IMR-90 (cell line): ENCODE measurements around the gene FARS2. TPM values are rescaled to one million over a fixed set of nuclear protein-coding genes. Genes with fewer than 3 reads are reported as not detected.
A peak's percentile ranks its signal among the peaks of the same experiment; 100 is the strongest.

ENCODE experiments used
- ATAC-seq: fragments of 200-7000 bp; cut with Tn5 transposase; 2 replicates; pipeline ENCODE4 v1.9.1; 2020; ENCODE audit warnings: low read depth, mild to moderate bottlenecking, moderate library complexity
- BruUV-seq: library from RNA; stranded (reverse); fragments of 400-500 nt; replicated peaks from 2 replicates; lab custom pipeline; 2021; lab: Mats Ljungman, UMichigan
- CTCF ChIA-PET: fragments of 300-600 bp; formaldehyde crosslinking; extraction: SDS; loops from one replicate; lab custom pipeline; 2021; ENCODE audit warnings: antibody characterized with exemption; lab: Yijun Ruan, JAX
- POLR2A ChIA-PET: fragments of 300-600 bp; sonication (Branson Sonifier 250); formaldehyde crosslinking; loops from one replicate; lab custom pipeline; 2022; ENCODE audit warnings: antibody characterized with exemption; ENCODE audit not compliant: unreplicated experiment; lab: Charles Lee
- DNase-seq: peaks from one replicate; pipeline ENCODE4 v3.0.0; 2013
- H2AFZ ChIP-seq: replicated peaks from 2 replicates; pipeline ENCODE3; 2013; ENCODE audit warnings: low read length, mild to moderate bottlenecking; ENCODE audit not compliant: poor library complexity
- H2AK5ac ChIP-seq: 2 replicates; pipeline ENCODE4 v1.6.1; 2013; ENCODE audit warnings: low read depth, low read length, inconsistent platforms
- H2AK9ac ChIP-seq: replicated peaks from 2 replicates; pipeline ENCODE3; 2013; ENCODE audit warnings: mild to moderate bottlenecking, low read depth, low read length, moderate library complexity; ENCODE audit not compliant: poor library complexity
- H2BK120ac ChIP-seq: 2 replicates; pipeline ENCODE4 v1.6.1; 2013; ENCODE audit warnings: low read depth, low read length, inconsistent platforms
- H2BK15ac ChIP-seq: 3 replicates; pipeline ENCODE4 v1.6.1; 2013; ENCODE audit warnings: low read depth, low read length, inconsistent platforms
- H2BK20ac ChIP-seq: 2 replicates; pipeline ENCODE4 v1.6.1; 2013; ENCODE audit warnings: low read depth, mild to moderate bottlenecking, inconsistent platforms, low read length, moderate library complexity
- H2BK5ac ChIP-seq: 2 replicates; pipeline ENCODE4 v1.6.1; 2013; ENCODE audit warnings: mild to moderate bottlenecking, low read depth, low read length, inconsistent platforms; ENCODE audit not compliant: poor library complexity, severe bottlenecking
- H3K14ac ChIP-seq: replicated peaks from 2 replicates; pipeline ENCODE4 v1.6.1; 2013; ENCODE audit warnings: low read depth, low read length, inconsistent platforms
- H3K18ac ChIP-seq: 2 replicates; pipeline ENCODE4 v1.6.1; 2013; ENCODE audit warnings: low read depth, low read length, control low read depth
- H3K23ac ChIP-seq: 2 replicates; pipeline ENCODE4 v1.6.1; 2013; ENCODE audit warnings: low read depth, low read length, inconsistent platforms
- H3K27ac ChIP-seq: 2 replicates; pipeline ENCODE4 v1.5.1; 2013; ENCODE audit warnings: mild to moderate bottlenecking, control low read depth, low read length; ENCODE audit not compliant: insufficient read depth
- H3K27me3 ChIP-seq: 2 replicates; pipeline ENCODE4 v1.6.1; 2013; ENCODE audit warnings: low read length; ENCODE audit not compliant: control insufficient read depth, insufficient read depth
- H3K36me3 ChIP-seq: 2 replicates; pipeline ENCODE4 v1.6.1; 2013; ENCODE audit warnings: low read length, mixed read lengths; ENCODE audit not compliant: control insufficient read depth, insufficient read depth
- H3K4ac ChIP-seq: 2 replicates; pipeline ENCODE4 v1.6.1; 2013; ENCODE audit warnings: low read depth, low read length, inconsistent platforms
- H3K4me1 ChIP-seq: 2 replicates; pipeline ENCODE4 v1.6.1; 2013; ENCODE audit warnings: low read length, mixed read lengths; ENCODE audit not compliant: control insufficient read depth, insufficient read depth
- H3K4me2 ChIP-seq: 2 replicates; pipeline ENCODE4 v1.6.1; 2013; ENCODE audit warnings: low read depth, mild to moderate bottlenecking, control low read depth, low read length, moderate library complexity
- H3K4me3 ChIP-seq: 2 replicates; pipeline ENCODE4 v1.5.1; 2013; ENCODE audit warnings: low read depth, mild to moderate bottlenecking, control low read depth, low read length, moderate library complexity; ENCODE audit not compliant: insufficient read depth
- H3K56ac ChIP-seq: 2 replicates; pipeline ENCODE4 v1.6.1; 2013; ENCODE audit warnings: low read length, inconsistent platforms; ENCODE audit not compliant: insufficient read depth; ENCODE audit errors: extremely low read depth
- H3K79me1 ChIP-seq, 2 experiments: 2 replicates each; pipeline ENCODE4 v1.6.1; 2013; ENCODE audit warnings: low read length in 2 of 2, inconsistent platforms in 1 of 2, low read depth in 1 of 2
- H3K9ac ChIP-seq: 2 replicates; pipeline ENCODE4 v1.6.1; 2013; ENCODE audit warnings: low read depth, low read length, control low read depth
- H3K9me1 ChIP-seq: 2 replicates; pipeline ENCODE4 v1.6.1; 2013; ENCODE audit warnings: low read length, inconsistent platforms; ENCODE audit not compliant: insufficient read depth
- H3K9me3 ChIP-seq: 2 replicates; pipeline ENCODE4 v1.6.1; 2013; ENCODE audit warnings: low read length; ENCODE audit not compliant: control insufficient read depth, insufficient read depth
- H4K20me1 ChIP-seq: 2 replicates; pipeline ENCODE4 v1.6.1; 2013; ENCODE audit warnings: low read length, inconsistent platforms; ENCODE audit not compliant: insufficient read depth
- H4K5ac ChIP-seq: 2 replicates; pipeline ENCODE4 v1.6.1; 2013; ENCODE audit warnings: mild to moderate bottlenecking, low read depth, low read length, control low read depth
- H4K8ac ChIP-seq, 2 experiments: 2 replicates each; pipeline ENCODE4 v1.6.1; 2013; ENCODE audit warnings: low read depth in 2 of 2, low read length in 2 of 2, control low read depth in 1 of 2, inconsistent platforms in 1 of 2
- H4K91ac ChIP-seq: 2 replicates; pipeline ENCODE4 v1.6.1; 2013; ENCODE audit warnings: low read depth, low read length, inconsistent platforms; ENCODE audit not compliant: insufficient read depth
- CEBPB ChIP-seq: IDR thresholded peaks from 2 replicates; pipeline ENCODE4 v1.6.1; 2012; ENCODE audit warnings: low read depth, low read length, improper control_type of control experiment
- MAFK ChIP-seq: IDR thresholded peaks from 2 replicates; pipeline ENCODE4 v1.6.1; 2012; ENCODE audit warnings: low read depth, low read length, improper control_type of control experiment
- MAZ ChIP-seq: IDR thresholded peaks from 2 replicates; pipeline ENCODE4 v1.6.1; 2012; ENCODE audit warnings: low read depth, mild to moderate bottlenecking, low read length, improper control_type of control experiment, moderate library complexity, borderline replicate concordance
- POLR2A ChIP-seq: IDR thresholded peaks from 2 replicates; pipeline ENCODE4 v1.6.1; 2012; ENCODE audit warnings: mild to moderate bottlenecking, low read depth, low read length
- SMC3 ChIP-seq: fragments of 150-350 bp; IDR thresholded peaks from 2 replicates; pipeline ENCODE4 v1.6.1; 2016; ENCODE audit warnings: low read depth, mild to moderate bottlenecking, antibody characterized with exemption, low read length, moderate library complexity
- WGBS, 2 experiments: methylation state at CpG; one replicate each; pipeline versions ENCODE4 v1.1.5 to v1.1.7; 2013; ENCODE audit warnings: missing lambda C conversion rate in 2 of 2; ENCODE audit not compliant: insufficient read length in 1 of 2; ENCODE audit errors: extremely low coverage in 2 of 2; 5-methylcytosine and 5-hydroxymethylcytosine counted together
- dilution Hi-C: fragments of 300-500 bp; cut with HindIII; formaldehyde crosslinking; loops from one replicate; pipeline ENCODE4 v1.14.3; 2018; ENCODE audit warnings: low sequenced_read_pairs; ENCODE audit not compliant: unreplicated experiment
- in situ Hi-C: fragments of 300-500 bp; cut with MboI; formaldehyde crosslinking; loops from 3 replicates; pipeline ENCODE4 v1.14.3; 2019; ENCODE audit warnings: low sequenced_read_pairs, inconsistent platforms, mixed read lengths
- intact Hi-C: fragments of 100-400 bp; cut with micrococcal nuclease; formaldehyde crosslinking; loops from 2 replicates; pipeline ENCODE4 v1.10.0; 2022
- polyA plus RNA-seq, 3 experiments: library from polyadenylated mRNA; depleted of rRNA; stranded (reverse); fragments of >200 nt; gene quantifications; 2 replicates each; pipeline ENCODE4 v1.2.3, GENCODE V29; 2012; ENCODE audit warnings: low replicate concordance in 1 of 3
- total RNA-seq: library from RNA; depleted of rRNA; stranded (reverse); fragments of >200 nt; gene quantifications from 2 replicates; pipeline ENCODE4 v1.2.3, GENCODE V29; 2012; rRNA removed

Gene FARS2
- total and polyA plus RNA-seq, 2 of the 4 experiments (the other 2 are of a cell fraction) = 12.1 to 28.9 TPM

GRCh38 chr6:5818959-5819358 is 557.6 kb downstream of the FARS2 start:
- no peak overlapping the region for H2BK120ac ChIP-seq
- dilution Hi-C loops = no loop called here
- no peak for TF ChIP-seq SMC3
- no peak for TF ChIP-seq POLR2A
- no peak for TF ChIP-seq MAFK
- TF ChIP-seq CEBPB = peak; percentile 55
- TF ChIP-seq MAZ = no peak

More at GRCh38 chr6:5818959-5819358, 557.6 kb downstream of the FARS2 start:
- Histone ChIP-seq H3K36me3 (no peaks in the 10 kb centered on the region), H2AK9ac (no peak overlapping the region), H3K18ac (no peak overlapping the region), H3K23ac (no peak overlapping the region), H2BK15ac (no peak overlapping the region), H2BK20ac (no peak overlapping the region), H3K27ac (no peak overlapping the region), H3K56ac (no peak overlapping the region), H4K20me1 (no peaks in the 10 kb centered on the region), H3K9me1 (no peaks in the 10 kb centered on the region), H3K9ac (no peak overlapping the region), H3K4me3 (no peak overlapping the region), H2AK5ac (no peak overlapping the region), H3K79me1 (no peaks in the 10 kb centered on the region), H3K27me3 (no peaks in the 10 kb centered on the region), H3K14ac (no peak overlapping the region), H4K91ac (no peak overlapping the region), H4K5ac (no peak overlapping the region), H4K8ac (no peak overlapping the region), H3K4ac (no peak overlapping the region), H3K4me1 (no peaks in the 10 kb centered on the region), H2AFZ (no peak overlapping the region), H3K9me3 (peaks cover 6% of the 10 kb centered on the region; the same call in 1 of the 2 replicates), H3K4me2 (no peak overlapping the region), H2BK5ac (no peak overlapping the region)
- ChIA-PET POLR2A (no interaction called here), CTCF (no interaction called here)
- in situ Hi-C loops (no loop called here), intact Hi-C loops (no loop called here)
- no TSS peak for BruUV-seq
- ATAC-seq (no peak), DNase-seq (no peak)
- WGBS, 2 experiments = no CpG with 5 or more reads among the region's 6 CpGs

Other genes with a start within 250 kb of the FARS2 start
- under 0.01 and 0.18 TPM in 2 replicates for gene PPP1R3G, start 176.2 kb upstream of the FARS2 start, total RNA-seq
- gene PPP1R3G, start 176.2 kb upstream of the FARS2 start, polyA plus RNA-seq (2012; rRNA removed) = 0.09 and 0.10 TPM in 2 replicates
- gene LYRM4, start 563 bp upstream of the FARS2 start, total RNA-seq = 11.5 and 16.1 TPM in 2 replicates
- 25.9 and 26.6 TPM in 2 replicates for gene LYRM4, start 563 bp upstream of the FARS2 start, polyA plus RNA-seq (2012; rRNA removed)